Stimulated activated CD4-positive, alpha-beta T cell treated with anti-CD3 and anti-CD28 coated beads, TNF-alpha, amount 100 ng/mL, for 1 hour (primary cell): ENCODE results near the gene TAX1BP1.

Experiments used
- DNase-seq, 3 donors: peaks; one replicate each; pipeline ENCODE4 v3.0.0-alpha.2; 2020; ENCODE audit warnings: low read depth in 3 of 3, low spot score in 1 of 3

The TAX1BP1 gene

GRCh38 chr7:27777662-27778061 lies 37.7 kb downstream of the TAX1BP1 start:
- no peak for DNase-seq

GRCh38 chr7:27779873-27780272 lies 39.9 kb downstream of the TAX1BP1 start:
- no peak for DNase-seq

- no peak for DNase-seq
Observed at GRCh38 chr7:27781188-27781587, 41.2 kb downstream of the TAX1BP1 start.

GRCh38 chr7:27782849-27783248 lies 42.9 kb downstream of the TAX1BP1 start:
- DNase-seq = no peak

- no peak for DNase-seq
Observed at GRCh38 chr7:27784399-27785053, 44.6 kb downstream of the TAX1BP1 start.

GRCh38 chr7:27788437-27788836 lies 48.5 kb downstream of the TAX1BP1 start:
- no peak for DNase-seq

GRCh38 chr7:27793780-27794179 lies 53.8 kb downstream of the TAX1BP1 start:
- no peak for DNase-seq

- DNase-seq = no peak
Observed at GRCh38 chr7:27795977-27796376, 56.0 kb downstream of the TAX1BP1 start.

- DNase-seq = no peak
Observed at GRCh38 chr7:27799212-27799611, 59.2 kb downstream of the TAX1BP1 start.

- no peak for DNase-seq
Observed at GRCh38 chr7:27802999-27803398, 63.0 kb downstream of the TAX1BP1 start.

- DNase-seq = no peak
Observed at GRCh38 chr7:27804139-27804538, 64.2 kb downstream of the TAX1BP1 start.

- DNase-seq = no peak
Observed at GRCh38 chr7:27808626-27809025, 68.7 kb downstream of the TAX1BP1 start.

- DNase-seq = no peak
Observed at GRCh38 chr7:27810186-27810585, 70.2 kb downstream of the TAX1BP1 start.

GRCh38 chr7:27812706-27813105 lies 72.7 kb downstream of the TAX1BP1 start:
- DNase-seq = no peak

GRCh38 chr7:27822245-27822644 lies 82.3 kb downstream of the TAX1BP1 start:
- DNase-seq = no peak

GRCh38 chr7:27825891-27826290 lies 85.9 kb downstream of the TAX1BP1 start:
- no peak for DNase-seq

GRCh38 chr7:27826357-27826756 lies 86.4 kb downstream of the TAX1BP1 start:
- no peak for DNase-seq

GRCh38 chr7:27834179-27834921 lies 94.4 kb downstream of the TAX1BP1 start:
- DNase-seq = no peak

- DNase-seq = no peak
Observed at GRCh38 chr7:27835376-27835775, 95.4 kb downstream of the TAX1BP1 start.

- no peak for DNase-seq
Observed at GRCh38 chr7:27836536-27836935, 96.6 kb downstream of the TAX1BP1 start.

- DNase-seq = no peak
Observed at GRCh38 chr7:27839099-27839498, 99.1 kb downstream of the TAX1BP1 start.

- no peak for DNase-seq
Observed at GRCh38 chr7:27840313-27840712, 100.4 kb downstream of the TAX1BP1 start.
